Mesothelial cell of epicardium (in vitro differentiated cells): Measurements from ENCODE around the gene ZNHIT1. TPM values are rescaled to one million over a fixed set of nuclear protein-coding genes. Genes with fewer than 3 reads are reported as not detected.

Source experiments
- total RNA-seq: library from RNA; stranded (reverse); gene quantifications from 3 replicates; pipeline ENCODE4 v1.2.1, GENCODE V29; 2021

ZNHIT1 gene
- total RNA-seq, 1 donor from 2014 or later = 54.9 TPM

Other genes starting within 250 kb of the ZNHIT1 start
- gene MUC12, start 248.6 kb upstream of the ZNHIT1 start, total RNA-seq = 0.73 to 1.4 TPM (median 1.1 TPM) in 3 replicates
- not detected in 3 replicates for gene MUC17, start 198.1 kb upstream of the ZNHIT1 start, total RNA-seq
- 33.6 to 40.1 TPM (median 39.6 TPM) in 3 replicates for gene TRIM56, start 132.7 kb upstream of the ZNHIT1 start, total RNA-seq
- 11.4 to 15.1 TPM (median 14.2 TPM) in 3 replicates for gene SERPINE1, start 91.1 kb upstream of the ZNHIT1 start, total RNA-seq
- gene AP1S1, start 63.7 kb upstream of the ZNHIT1 start, total RNA-seq = 57.4 to 63.4 TPM (median 61.5 TPM) in 3 replicates
- gene VGF, start 52.6 kb upstream of the ZNHIT1 start, total RNA-seq = 0.35 to 0.38 TPM (median 0.36 TPM) in 3 replicates
- gene NAT16, start 37.9 kb upstream of the ZNHIT1 start, total RNA-seq = not detected in 3 replicates
- not detected in 3 replicates for gene MOGAT3, start 17.1 kb upstream of the ZNHIT1 start, total RNA-seq
- gene PLOD3, start 584 bp upstream of the ZNHIT1 start, total RNA-seq = 65.8 to 66.9 TPM (median 66.4 TPM) in 3 replicates
- 17.1 to 19.5 TPM (median 18.1 TPM) in 3 replicates for gene CLDN15, start 19.6 kb downstream of the ZNHIT1 start, total RNA-seq
- 134 to 139 TPM (median 137 TPM) in 3 replicates for gene FIS1, start 26.9 kb downstream of the ZNHIT1 start, total RNA-seq
- gene IFT22, start 103.6 kb downstream of the ZNHIT1 start, total RNA-seq = 34.4 to 35.0 TPM (median 34.9 TPM) in 3 replicates
- 105 to 110 TPM (median 109 TPM) in 3 replicates for gene COL26A1, start 144.7 kb downstream of the ZNHIT1 start, total RNA-seq